DOHH2 (cell line): ENCODE measurements around the gene NEURL1B.

ENCODE experiments used
- H3F3A ChIP-seq: fragments of 200-600 bp; sonication (generic), shearing (Covaris generic); 2 replicates; pipeline ENCODE4 v1.6.0; 2016; ENCODE audit warnings: antibody characterized with exemption, mild to moderate bottlenecking; ENCODE audit not compliant: control insufficient read depth, insufficient read depth
- H3K27ac ChIP-seq: fragments of 200-600 bp; sonication (generic); 2 replicates; pipeline ENCODE4 v1.5.1; 2014; ENCODE audit warnings: low read depth, mild to moderate bottlenecking, low read length, moderate library complexity
- H3K27me3 ChIP-seq: fragments of 200-600 bp; sonication (generic); 2 replicates; pipeline ENCODE4 v1.6.1; 2014; ENCODE audit warnings: mild to moderate bottlenecking, low read length, mixed read lengths; ENCODE audit not compliant: control insufficient read depth
- H3K36me3 ChIP-seq: fragments of 200-600 bp; sonication (generic); 2 replicates; pipeline ENCODE4 v1.6.1; 2014; ENCODE audit warnings: mild to moderate bottlenecking, low read length, moderate library complexity, mixed read lengths; ENCODE audit not compliant: control insufficient read depth
- H3K4me1 ChIP-seq: fragments of 200-600 bp; sonication (generic); 2 replicates; pipeline ENCODE4 v1.6.1; 2014; ENCODE audit warnings: mild to moderate bottlenecking, low read length, mixed read lengths; ENCODE audit not compliant: control insufficient read depth
- H3K4me2 ChIP-seq: fragments of 200-600 bp; sonication (generic); 2 replicates; pipeline ENCODE4 v1.6.0; 2014; ENCODE audit warnings: mild to moderate bottlenecking, low read length, moderate library complexity
- H3K4me3 ChIP-seq: fragments of 200-600 bp; sonication (generic); 2 replicates; pipeline ENCODE4 v1.5.1; 2014; ENCODE audit warnings: mild to moderate bottlenecking, low read length, mixed read lengths
- H3K79me2 ChIP-seq: fragments of 200-600 bp; sonication (generic); 2 replicates; pipeline ENCODE4 v1.6.1; 2014; ENCODE audit warnings: mild to moderate bottlenecking, low read length, mixed read lengths; ENCODE audit not compliant: control insufficient read depth
- H3K9me2 ChIP-seq: fragments of 200-600 bp; sonication (generic); replicated peaks from 2 replicates; pipeline ENCODE4 v1.6.1; 2014; ENCODE audit warnings: mild to moderate bottlenecking, low read length, mixed read lengths; ENCODE audit not compliant: control insufficient read depth
- H3K9me3 ChIP-seq: fragments of 200-600 bp; sonication (generic); 2 replicates; pipeline ENCODE4 v1.6.1; 2014; ENCODE audit warnings: antibody characterized with exemption, low read length, mixed read lengths; ENCODE audit not compliant: control insufficient read depth, insufficient read depth
- H4K20me1 ChIP-seq: fragments of 200-600 bp; sonication (generic); 2 replicates; pipeline ENCODE4 v1.6.0; 2014; ENCODE audit warnings: low read depth, mild to moderate bottlenecking, antibody characterized with exemption, low read length, moderate library complexity; ENCODE audit not compliant: control insufficient read depth, insufficient read depth
- EZH2phosphoT487 ChIP-seq: fragments of 200-600 bp; sonication (generic); IDR thresholded peaks from 2 replicates; pipeline ENCODE4 v1.6.1; 2017; ENCODE audit warnings: borderline replicate concordance, mild to moderate bottlenecking, antibody characterized with exemption, low read length, moderate library complexity, mixed read lengths
- TF ChIP-seq, protein P1 (sequence below): fragments of 200-600 bp; sonication (generic); IDR thresholded peaks from one replicate; pipeline ENCODE4 v1.5.1; 2014; ENCODE audit warnings: antibody characterized with exemption, mild to moderate bottlenecking, low read depth, low read length; ENCODE audit not compliant: poor library complexity, severe bottlenecking

The NEURL1B gene

DNA sequence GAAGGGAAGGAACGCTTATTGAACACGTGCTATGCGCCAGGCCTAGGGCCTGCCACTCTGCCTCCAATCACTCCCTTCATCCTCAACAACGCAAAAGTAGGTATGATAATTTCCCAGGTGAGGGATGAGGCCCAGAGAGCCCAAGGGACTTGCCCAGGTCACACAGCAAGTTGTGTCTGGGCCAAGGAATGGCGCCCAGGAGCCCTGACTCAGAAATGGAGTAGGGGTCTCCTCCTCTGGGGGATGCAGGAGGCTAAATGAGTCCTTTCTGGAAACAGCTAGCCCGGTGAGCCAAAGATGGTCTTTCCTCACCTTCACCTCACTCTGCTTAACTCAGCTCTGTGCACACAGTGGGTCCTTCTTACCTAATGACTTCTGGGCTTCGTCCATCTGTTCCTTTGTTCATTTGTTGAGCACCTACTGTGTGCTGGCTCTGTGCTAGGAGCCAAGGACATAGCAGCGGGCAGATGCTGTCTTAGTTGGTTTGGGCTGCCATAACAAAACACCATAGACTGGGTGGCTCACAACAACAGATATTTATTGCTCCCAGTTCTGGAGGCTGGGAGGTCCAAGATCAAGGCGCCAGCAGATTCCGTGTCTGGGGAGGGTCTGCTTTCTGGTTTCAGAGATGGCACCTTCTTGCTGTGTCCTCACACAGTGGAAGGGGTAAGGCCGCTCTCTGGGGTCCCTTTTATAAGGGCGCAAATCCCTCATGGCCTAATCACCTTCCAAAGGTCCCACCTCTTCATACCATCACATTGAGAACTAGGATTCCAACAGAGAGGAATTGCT, 22.3 kb upstream of the NEURL1B start:
- H3K4me3 ChIP-seq = no peak overlapping the region
- H3K79me2 ChIP-seq = no peaks in the 10 kb centered on the region
- H3K4me1 ChIP-seq = peaks cover 13% of the 10 kb centered on the region
- H4K20me1 ChIP-seq = no peaks in the 10 kb centered on the region
- H3K27me3 ChIP-seq = no peaks in the 10 kb centered on the region
- H3K27ac ChIP-seq = no peak overlapping the region
- TF ChIP-seq, protein P1, sequence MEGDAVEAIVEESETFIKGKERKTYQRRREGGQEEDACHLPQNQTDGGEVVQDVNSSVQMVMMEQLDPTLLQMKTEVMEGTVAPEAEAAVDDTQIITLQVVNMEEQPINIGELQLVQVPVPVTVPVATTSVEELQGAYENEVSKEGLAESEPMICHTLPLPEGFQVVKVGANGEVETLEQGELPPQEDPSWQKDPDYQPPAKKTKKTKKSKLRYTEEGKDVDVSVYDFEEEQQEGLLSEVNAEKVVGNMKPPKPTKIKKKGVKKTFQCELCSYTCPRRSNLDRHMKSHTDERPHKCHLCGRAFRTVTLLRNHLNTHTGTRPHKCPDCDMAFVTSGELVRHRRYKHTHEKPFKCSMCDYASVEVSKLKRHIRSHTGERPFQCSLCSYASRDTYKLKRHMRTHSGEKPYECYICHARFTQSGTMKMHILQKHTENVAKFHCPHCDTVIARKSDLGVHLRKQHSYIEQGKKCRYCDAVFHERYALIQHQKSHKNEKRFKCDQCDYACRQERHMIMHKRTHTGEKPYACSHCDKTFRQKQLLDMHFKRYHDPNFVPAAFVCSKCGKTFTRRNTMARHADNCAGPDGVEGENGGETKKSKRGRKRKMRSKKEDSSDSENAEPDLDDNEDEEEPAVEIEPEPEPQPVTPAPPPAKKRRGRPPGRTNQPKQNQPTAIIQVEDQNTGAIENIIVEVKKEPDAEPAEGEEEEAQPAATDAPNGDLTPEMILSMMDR = no peak
- no peak for TF ChIP-seq EZH2phosphoT487
- H3K4me2 ChIP-seq = no peak overlapping the region
- no peaks in the 10 kb centered on the region for H3K9me2 ChIP-seq
- H3K9me3 ChIP-seq = peaks cover 6% of the 10 kb centered on the region; the same call in 1 of the 2 replicates
- H3F3A ChIP-seq = no peaks in the 10 kb centered on the region; the same call in 1 of the 2 replicates
- H3K36me3 ChIP-seq = no peaks in the 10 kb centered on the region

DNA sequence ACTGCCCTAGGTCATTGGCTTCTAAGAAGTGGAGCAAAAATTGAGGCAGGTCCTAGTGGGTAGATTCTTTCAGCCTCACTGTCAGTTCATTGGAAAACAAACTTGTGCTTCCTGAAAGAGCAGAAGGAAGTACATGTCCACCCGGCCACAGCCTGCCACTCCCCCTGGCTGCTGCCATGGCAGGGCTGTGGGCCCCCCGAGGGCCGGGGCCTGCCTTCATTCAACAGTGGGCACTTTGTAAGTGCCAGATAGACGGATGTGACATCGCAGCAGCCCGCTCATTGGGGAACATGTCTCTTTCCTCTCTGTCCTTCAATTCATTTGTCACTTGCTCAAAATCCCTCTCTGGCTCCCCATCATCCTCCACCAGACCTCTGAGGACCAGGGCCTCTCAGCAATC, 20.6 kb upstream of the NEURL1B start:
- no peaks in the 10 kb centered on the region for H3K27me3 ChIP-seq
- no peak overlapping the region for H3K27ac ChIP-seq
- no peak for TF ChIP-seq EZH2phosphoT487
- TF ChIP-seq, protein P1 = no peak
- H3K4me3 ChIP-seq = no peak overlapping the region
- no peaks in the 10 kb centered on the region for H3K79me2 ChIP-seq
- H3K36me3 ChIP-seq = no peaks in the 10 kb centered on the region
- H3K9me3 ChIP-seq = no peaks in the 10 kb centered on the region
- H3K4me2 ChIP-seq = no peak overlapping the region
- no peaks in the 10 kb centered on the region for H4K20me1 ChIP-seq
- peaks cover 2% of the 10 kb centered on the region for H3K4me1 ChIP-seq
- no peaks in the 10 kb centered on the region for H3K9me2 ChIP-seq
- H3F3A ChIP-seq = no peaks in the 10 kb centered on the region

DNA sequence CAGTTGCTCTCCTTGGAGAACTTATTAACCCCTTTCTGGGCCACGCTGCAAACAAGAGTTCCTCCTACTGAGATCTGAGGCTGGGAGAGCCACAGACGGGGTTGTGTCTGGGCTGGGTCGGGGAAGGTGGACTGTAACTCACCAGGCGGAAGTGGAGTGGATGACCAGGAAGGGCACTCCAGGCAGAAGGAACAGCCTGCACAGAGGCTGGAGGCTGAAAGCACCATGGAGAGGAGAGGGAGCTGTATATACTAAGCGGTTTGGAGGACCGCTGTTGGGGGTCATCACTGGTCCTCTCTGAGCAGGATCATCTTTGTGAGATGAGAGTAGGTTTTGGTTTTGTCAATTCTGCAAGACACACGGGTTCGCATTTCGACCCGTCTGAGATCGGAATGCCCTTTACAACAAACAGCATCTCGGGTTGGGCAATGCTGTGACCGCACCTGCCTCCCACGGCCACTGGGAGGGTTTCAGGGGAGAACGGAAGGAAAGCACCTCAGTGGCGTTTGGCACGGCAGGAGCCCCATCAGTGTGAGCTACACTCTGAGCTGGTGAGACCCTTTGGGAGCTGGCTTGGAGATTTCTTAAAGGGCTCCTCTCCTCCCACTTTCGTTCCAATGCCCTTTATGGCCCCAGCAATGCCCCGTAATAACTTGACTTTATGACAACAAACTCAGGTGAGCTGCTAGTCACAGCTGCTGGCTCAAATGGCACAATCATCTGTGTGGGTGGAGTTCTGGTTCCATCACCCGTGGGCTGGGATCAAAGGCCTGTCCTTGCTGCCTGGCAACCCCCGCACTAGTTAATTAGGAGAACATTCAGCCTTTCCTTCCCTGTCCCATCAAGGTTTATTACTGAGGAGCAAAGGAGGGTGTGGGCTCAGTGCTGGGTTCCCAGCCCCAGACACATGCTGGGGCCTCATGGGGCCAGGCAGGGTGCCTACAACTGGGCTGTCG, 18.7 kb upstream of the NEURL1B start:
- H4K20me1 ChIP-seq = no peaks in the 10 kb centered on the region
- no peaks in the 10 kb centered on the region; the same call in 1 of the 2 replicates for H3K27me3 ChIP-seq
- H3K4me2 ChIP-seq = no peak overlapping the region
- no peaks in the 10 kb centered on the region for H3K36me3 ChIP-seq
- TF ChIP-seq, protein P1 = no peak
- TF ChIP-seq EZH2phosphoT487 = no peak
- no peaks in the 10 kb centered on the region for H3K9me3 ChIP-seq
- H3K79me2 ChIP-seq = no peaks in the 10 kb centered on the region
- H3K9me2 ChIP-seq = no peaks in the 10 kb centered on the region
- no peaks in the 10 kb centered on the region for H3K4me1 ChIP-seq
- no peaks in the 10 kb centered on the region for H3F3A ChIP-seq
- H3K27ac ChIP-seq = no peak overlapping the region
- no peak overlapping the region for H3K4me3 ChIP-seq
